Spleen (tissue), 11 donors: ENCODE measurements around the gene PPP1R3F. TPM values are rescaled to one million over a fixed set of nuclear protein-coding genes. Genes with fewer than 3 reads are reported as not detected.
A peak's percentile ranks its signal among the peaks of the same experiment; 100 is the strongest.

Experiments used
- DNase-seq: peaks from one replicate; pipeline ENCODE4 v3.0.0-alpha.2; 2020
- H3K27ac ChIP-seq, 8 donors: fragments of 200-600 bp; sonication (generic) in 7 of 8; 1 replicate in 4 of 8; 2 replicates in 4 of 8; pipeline versions ENCODE4 v1.5.0 to v1.8.0; 2016 to 2021; ENCODE audit warnings: inconsistent platforms in 4 of 8, mild to moderate bottlenecking in 4 of 8, moderate library complexity in 1 of 8
- H3K27me3 ChIP-seq, 7 donors: fragments of 200-600 bp; sonication (generic) in 6 of 7; replicated peaks in 1 of 7; 1 replicate in 4 of 7; 2 replicates in 3 of 7; pipeline versions ENCODE4 v1.5.0 to v1.8.0; 2016 to 2021; ENCODE audit warnings: inconsistent platforms in 3 of 7, mild to moderate bottlenecking in 1 of 7
- H3K36me3 ChIP-seq, 6 donors: fragments of 200-600 bp; sonication (generic) in 5 of 6; 1 replicate in 4 of 6; 2 replicates in 2 of 6; pipeline versions ENCODE4 v1.5.0 to v1.8.0; 2016 to 2021; ENCODE audit warnings: inconsistent platforms in 2 of 6
- H3K4me1 ChIP-seq, 6 donors: fragments of 200-600 bp; sonication (generic) in 5 of 6; 1 replicate in 3 of 6; 2 replicates in 3 of 6; pipeline versions ENCODE4 v1.5.0 to v1.8.0; 2016 to 2021; ENCODE audit warnings: inconsistent platforms in 3 of 6
- H3K4me3 ChIP-seq, 8 donors: fragments of 200-600 bp; sonication (generic) in 7 of 8; 1 replicate in 4 of 8; 2 replicates in 4 of 8; pipeline versions ENCODE4 v1.5.0 to v1.8.0; 2016 to 2021; ENCODE audit warnings: inconsistent platforms in 4 of 8, mild to moderate bottlenecking in 4 of 8, moderate library complexity in 2 of 8
- H3K9me3 ChIP-seq, 8 donors: fragments of 200-600 bp; sonication (generic) in 7 of 8; 1 replicate in 4 of 8; 2 replicates in 4 of 8; pipeline versions ENCODE4 v1.5.0 to v1.8.0; 2016 to 2021; ENCODE audit warnings: inconsistent platforms in 4 of 8
- CTCF ChIP-seq, 11 experiments: fragments of 200-600 bp in 7 of 11; fragments of 450-650 bp in 4 of 11; sonication (generic) in 4 of 11; IDR thresholded peaks in 8 of 11; conservative IDR thresholded peaks in 3 of 11; 1 replicate in 7 of 11; 2 replicates in 4 of 11; pipeline versions ENCODE4 v1.4.0 to v1.8.0; 2016 to 2021; ENCODE audit warnings: antibody characterized with exemption in 11 of 11, inconsistent platforms in 4 of 11, mild to moderate bottlenecking in 1 of 11
- POLR2A ChIP-seq, 3 donors: fragments of 450-650 bp; IDR thresholded peaks; one replicate each; pipeline ENCODE4 v1.5.1; 2017; ENCODE audit warnings: antibody characterized with exemption in 3 of 3, mild to moderate bottlenecking in 1 of 3
- POLR2AphosphoS5 ChIP-seq, 3 donors: sonication (generic); formaldehyde crosslinking; IDR thresholded peaks; one replicate each; pipeline ENCODE4 v1.5.1; 2017; ENCODE audit warnings: antibody characterized with exemption in 3 of 3
- WGBS, 5 donors: extraction: QIAGEN DNeasy Blood & Tissue Kit in 3 of 5; methylation state at CpG; one replicate each; pipeline versions ENCODE4 v1.1.5 to v1.1.7; 2013 to 2018; 5-methylcytosine and 5-hydroxymethylcytosine counted together
- intact Hi-C: fragments of 100-400 bp; cut with DNase I; formaldehyde crosslinking; loops from one replicate; pipeline ENCODE4 v1.15.0; 2023; ENCODE audit warnings: low total_unique reads
- polyA plus RNA-seq, 3 donors: library from polyadenylated mRNA; stranded (reverse); fragments of 200-250 nt; gene quantifications; one replicate each; pipeline ENCODE4 v1.2.1, GENCODE V29; 2013
- total RNA-seq, 7 donors: library from RNA; depleted of rRNA in 3 of 7; stranded (reverse); fragments of >200 nt in 3 of 7; fragmentation: NEBNext Ultra II Directional in 4 of 7; extraction: Animal tissue kit (Norgen Biotek cat#: 25700) in 4 of 7; gene quantifications; one replicate each; pipeline versions ENCODE4 v1.1.0 to v1.2.1, GENCODE V29; 2016 to 2021
- donor health status: healthy with polysubstance abuse.
- donor health status: DM: no; HTN: no; CAD: no; lungs with moderate emphysema.
- donor health status: DM: no; HTN: no; CAD: no.
- donor health status: Bipolar disorder and iron deficiency.
- donor health status: healthy.
- donor health status: DM: no; HTN: no; CAD: no.
- donor health status: DM: yes; HTN: yes; CAD: no.

PPP1R3F gene
- total and polyA plus RNA-seq, 10 donors, result 2.2 to 8.9 (median 5.6) TPM

- intact Hi-C loops, result no loop called here
- Histone ChIP-seq H3K4me3 (no peak overlapping the region), H3K36me3 (no peaks in the 10 kb centered on the region), H3K9me3 (no peaks in the 10 kb centered on the region), H3K27ac (no peak overlapping the region), H3K4me1 (peaks cover 0 to 12% (median 0%) of the 10 kb centered on the region in 6 donors), H3K27me3 (peaks cover 0 to 3% (median 0%) of the 10 kb centered on the region in 7 donors)
- TF ChIP-seq POLR2A (IDR thresholded peaks at IDR 0.05), result no peak
- no peak for TF ChIP-seq POLR2AphosphoS5 (IDR thresholded peaks at IDR 0.05)
- TF ChIP-seq CTCF (IDR thresholded peaks at IDR 0.05 in 8 of 11, conservative IDR thresholded peaks at IDR 0.05 in 3 of 11), result no peak
- 31 to 74% (median 57%) methylated on average over 1 of the region's 1 CpG for WGBS, 5 donors
- DNase-seq, result no peak
Measured at GRCh38 chrX:49262603-49263002, 7.0 kb upstream of the PPP1R3F start.

GRCh38 chrX:49263631-49264030 is 6.0 kb upstream of the PPP1R3F start:
- intact Hi-C loops, result no loop called here
- WGBS, 5 donors, result 76 to 93% (median 86%) methylated on average over 7 to 10 of the region's 10 CpGs
- TF ChIP-seq POLR2A (IDR thresholded peaks at IDR 0.05) (no peak), POLR2AphosphoS5 (IDR thresholded peaks at IDR 0.05) (no peak), CTCF (IDR thresholded peaks at IDR 0.05 in 8 of 11, conservative IDR thresholded peaks at IDR 0.05 in 3 of 11) (no peak)
- H3K27me3 ChIP-seq, result peaks cover 0 to 3% (median 0%) of the 10 kb centered on the region in 7 donors
- H3K36me3 ChIP-seq, result no peaks in the 10 kb centered on the region
- no peak overlapping the region for H3K27ac ChIP-seq
- DNase-seq, result peak; percentile 60
- no peaks in the 10 kb centered on the region for H3K9me3 ChIP-seq
- H3K4me3 ChIP-seq, result no peak overlapping the region
- H3K4me1 ChIP-seq, result peaks cover 0 to 6% (median 0%) of the 10 kb centered on the region in 6 donors

GRCh38 chrX:49264460-49264859 is 5.1 kb upstream of the PPP1R3F start, which contains the start of gene FOXP3:
TSS of gene FOXP3 (minus strand) at chrX:49264710. CDS start at chrX:49258505, 6,205 bp downstream.
- 74 to 89% (median 82%) methylated on average over 11 of the region's 11 CpGs for WGBS, 5 donors
- intact Hi-C loops, result no loop called here
- Histone ChIP-seq H3K4me1 (peaks cover 0 to 6% (median 0%) of the 10 kb centered on the region in 6 donors), H3K36me3 (no peaks in the 10 kb centered on the region), H3K9me3 (no peaks in the 10 kb centered on the region), H3K4me3 (no peak within 1 kb of the TSS), H3K27me3 (peaks cover 0 to 2% (median 0%) of the 10 kb centered on the region in 7 donors), H3K27ac (no peak within 1 kb of the TSS)
- no peak for TF ChIP-seq POLR2AphosphoS5 (IDR thresholded peaks at IDR 0.05)
- TF ChIP-seq POLR2A (IDR thresholded peaks at IDR 0.05), result no peak
- TF ChIP-seq CTCF (IDR thresholded peaks at IDR 0.05 in 8 of 11, conservative IDR thresholded peaks at IDR 0.05 in 3 of 11), result no peak
- peak; percentile 47 for DNase-seq

GRCh38 chrX:49266523-49267445 is 2.8 kb upstream of the PPP1R3F start:
- H3K4me3 ChIP-seq, result no peak overlapping the region
- WGBS, 5 donors, result 79 to 92% (median 89%) methylated on average over 10 of the region's 10 CpGs
- peaks cover 2 to 22% (median 16%) of the 10 kb centered on the region in 6 donors for H3K4me1 ChIP-seq
- H3K36me3 ChIP-seq, result no peaks in the 10 kb centered on the region
- H3K27ac ChIP-seq, result no peak overlapping the region
- intact Hi-C loops, result no loop called here
- DNase-seq, result peak; percentile 58
- no peaks in the 10 kb centered on the region for H3K9me3 ChIP-seq
- TF ChIP-seq CTCF (IDR thresholded peaks at IDR 0.05 in 8 of 11, conservative IDR thresholded peaks at IDR 0.05 in 3 of 11) (no peak), POLR2AphosphoS5 (IDR thresholded peaks at IDR 0.05) (no peak), POLR2A (IDR thresholded peaks at IDR 0.05) (no peak)
- no peaks in the 10 kb centered on the region for H3K27me3 ChIP-seq
